Adrenal gland (tissue), 5 donors: ENCODE data around the gene ZDHHC11B.

Experiments used
- CTCF ChIP-seq, 6 experiments: fragments of 450-650 bp in 4 of 6; fragments of 200-600 bp in 2 of 6; sonication (generic) in 1 of 6; IDR thresholded peaks; 1 replicate in 5 of 6; 2 replicates in 1 of 6; pipeline versions ENCODE4 v1.5.1 to v1.8.0; 2016 to 2021; ENCODE audit warnings: antibody characterized with exemption in 6 of 6, mild to moderate bottlenecking in 2 of 6, moderate library complexity in 1 of 6
- POLR2A ChIP-seq, 2 donors: fragments of 450-650 bp; IDR thresholded peaks; one replicate each; pipeline ENCODE4 v1.6.1; 2017; ENCODE audit warnings: antibody characterized with exemption in 2 of 2, mild to moderate bottlenecking in 2 of 2, moderate library complexity in 1 of 2
- donor health status: DM: no; HTN: no; CAD: no.

GRCh38 chr5:763998-764781 is 20.3 kb downstream of the ZDHHC11B start:
- TF ChIP-seq CTCF (IDR thresholded peaks at IDR 0.05) (no peak), POLR2A (IDR thresholded peaks at IDR 0.05) (no peak)
